Measurements from ENCODE around the gene STRIT1.
"Not testable (repeated sequence)": the region's sequence is repeated elsewhere in the genome, so short reads cannot be mapped to it uniquely, and the experiment has no call there.

Gene STRIT1

GRCh38 chr3:155262855-155263254 is 30.6 kb downstream of the STRIT1 start:
- not testable (repeated sequence) for DNase-seq

GRCh38 chr3:155262295-155262694 is 31.2 kb downstream of the STRIT1 start:
- DNase-seq: no peak

GRCh38 chr3:155254445-155254844 is 39.0 kb downstream of the STRIT1 start:
- no peak for DNase-seq

- DNase-seq: no peak
These were observed 40.9 kb downstream of the STRIT1 start for GRCh38 chr3:155252535-155252934.

GRCh38 chr3:155252021-155252420 is 41.5 kb downstream of the STRIT1 start:
- DNase-seq: no peak

GRCh38 chr3:155248531-155249187 is 44.8 kb downstream of the STRIT1 start:
- DNase-seq: no peak

GRCh38 chr3:155244699-155245098 is 48.8 kb downstream of the STRIT1 start:
- DNase-seq: no peak

GRCh38 chr3:155244216-155244615 is 49.3 kb downstream of the STRIT1 start:
- no peak for DNase-seq

- no peak for DNase-seq
These were observed 50.0 kb downstream of the STRIT1 start for GRCh38 chr3:155243512-155243921.

- DNase-seq: no peak
These were observed 51.1 kb downstream of the STRIT1 start for GRCh38 chr3:155242342-155242741.

- DNase-seq: no peak
These were observed 51.9 kb downstream of the STRIT1 start for GRCh38 chr3:155241579-155241978.
